NCI-H2227 (cell line): ENCODE results near the gene PAMR1.

Source experiments
- DNase-seq: peaks from one replicate; lab custom pipeline; 2025; ENCODE audit not compliant: unreplicated experiment; lab: John Stamatoyannopoulos, UW

The PAMR1 gene

GRCh38 chr11:35507688-35508087 is 17.7 kb downstream of the PAMR1 start:
- no peak for DNase-seq

GRCh38 chr11:35501776-35502175 is 23.6 kb downstream of the PAMR1 start:
- DNase-seq: no peak

- DNase-seq: no peak
These were observed 24.7 kb downstream of the PAMR1 start for GRCh38 chr11:35500744-35501143.

- DNase-seq: no peak
These were observed 29.0 kb downstream of the PAMR1 start for GRCh38 chr11:35496416-35496815.

- DNase-seq: no peak
These were observed 30.4 kb downstream of the PAMR1 start for GRCh38 chr11:35494957-35495490.

- no peak for DNase-seq
These were observed 34.1 kb downstream of the PAMR1 start for GRCh38 chr11:35491231-35491871.

- DNase-seq: no peak
These were observed 37.3 kb downstream of the PAMR1 start for GRCh38 chr11:35488117-35488516.

GRCh38 chr11:35487532-35488078 is 37.8 kb downstream of the PAMR1 start:
- peak; percentile 61 for DNase-seq

- no peak for DNase-seq
These were observed 38.5 kb downstream of the PAMR1 start for GRCh38 chr11:35486934-35487333.

- DNase-seq: no peak
These were observed 39.0 kb downstream of the PAMR1 start for GRCh38 chr11:35486446-35486845.

GRCh38 chr11:35485656-35486322 is 39.6 kb downstream of the PAMR1 start:
- DNase-seq: peak; percentile 96

GRCh38 chr11:35484435-35484834 is 41.0 kb downstream of the PAMR1 start:
- no peak for DNase-seq

- no peak for DNase-seq
These were observed 42.1 kb downstream of the PAMR1 start for GRCh38 chr11:35483131-35483820.

- DNase-seq: peak; percentile 64
These were observed 45.7 kb downstream of the PAMR1 start for GRCh38 chr11:35479731-35480130.

- DNase-seq: no peak
These were observed 46.8 kb downstream of the PAMR1 start for GRCh38 chr11:35478471-35479091.

- peak; percentile 61 for DNase-seq
These were observed 47.5 kb downstream of the PAMR1 start for GRCh38 chr11:35477901-35478300.

GRCh38 chr11:35474688-35475087 is 50.7 kb downstream of the PAMR1 start:
- no peak for DNase-seq

GRCh38 chr11:35473795-35474374 is 51.5 kb downstream of the PAMR1 start:
- DNase-seq: no peak

GRCh38 chr11:35470616-35471015 is 54.8 kb downstream of the PAMR1 start:
- DNase-seq: no peak

GRCh38 chr11:35466058-35466457 is 59.4 kb downstream of the PAMR1 start:
- DNase-seq: no peak

GRCh38 chr11:35464308-35464707 is 61.1 kb downstream of the PAMR1 start:
- DNase-seq: peak; percentile 32
